GM23338 (cell line): ENCODE data around the gene ARID3B. TPM values are rescaled to one million over a fixed set of nuclear protein-coding genes. Genes with fewer than 3 reads are reported as not detected.

Source experiments
- ATAC-seq: fragments of 200-7000 bp; cut with Tn5 transposase; 3 replicates; pipeline ENCODE4 v1.9.1; 2020
- DNase-seq: peaks from one replicate; pipeline ENCODE4 v3.0.0-alpha.2; 2015; ENCODE audit warnings: low spot score
- H2AFZ ChIP-seq: fragments of 200-600 bp; sonication (generic); 2 replicates; pipeline ENCODE4 v1.8.0; 2016; ENCODE audit warnings: antibody characterized with exemption, mild to moderate bottlenecking, moderate library complexity
- H3F3A ChIP-seq: fragments of 200-600 bp; sonication (generic); replicated peaks from 2 replicates; pipeline ENCODE4 v1.8.0; 2017; ENCODE audit warnings: antibody characterized with exemption, mixed run types, low read depth
- H3K27ac ChIP-seq: fragments of 200-600 bp; sonication (generic); 2 replicates; pipeline ENCODE4 v1.6.1; 2016; ENCODE audit warnings: low read depth
- H3K27me3 ChIP-seq: fragments of 200-600 bp; sonication (generic); 2 replicates; pipeline ENCODE4 v1.8.0; 2016; ENCODE audit warnings: mild to moderate bottlenecking, mixed run types, moderate library complexity; ENCODE audit not compliant: insufficient read depth
- H3K36me3 ChIP-seq: fragments of 200-600 bp; sonication (generic); 2 replicates; pipeline ENCODE4 v1.8.0; 2016; ENCODE audit warnings: mild to moderate bottlenecking; ENCODE audit not compliant: insufficient read depth
- H3K4me1 ChIP-seq: fragments of 200-600 bp; sonication (generic); 2 replicates; pipeline ENCODE4 v1.8.0; 2016; ENCODE audit warnings: mild to moderate bottlenecking, moderate library complexity; ENCODE audit not compliant: insufficient read depth
- H3K4me2 ChIP-seq: fragments of 200-600 bp; sonication (generic); 2 replicates; pipeline ENCODE4 v1.7.1; 2017; ENCODE audit warnings: mixed run types
- H3K4me3 ChIP-seq: fragments of 200-600 bp; sonication (generic); 2 replicates; pipeline ENCODE4 v1.6.1; 2016; ENCODE audit warnings: mixed run types
- H3K79me2 ChIP-seq: fragments of 200-600 bp; sonication (generic); replicated peaks from 2 replicates; pipeline ENCODE4 v1.8.0; 2017; ENCODE audit warnings: mild to moderate bottlenecking; ENCODE audit not compliant: insufficient read depth
- H3K9me2 ChIP-seq: fragments of 200-600 bp; sonication (generic); 2 replicates; pipeline ENCODE4 v1.8.0; 2017; ENCODE audit not compliant: insufficient read depth
- H4K20me1 ChIP-seq: fragments of 200-600 bp; sonication (generic); replicated peaks from 2 replicates; pipeline ENCODE4 v1.8.0; 2017; ENCODE audit warnings: mild to moderate bottlenecking; ENCODE audit not compliant: insufficient read depth
- H3K27ac Mint-ChIP-seq: 2 replicates; pipeline ENCODE4 v1.8.0; 2020; ENCODE audit warnings: inconsistent platforms, mild to moderate bottlenecking, moderate library complexity, mixed read lengths
- H3K27me3 Mint-ChIP-seq: 3 replicates; pipeline ENCODE4 v1.8.0; 2022; ENCODE audit warnings: low read depth, mild to moderate bottlenecking, moderate library complexity, mixed read lengths, inconsistent platforms; ENCODE audit not compliant: insufficient read depth, poor library complexity
- H3K36me3 Mint-ChIP-seq: 3 replicates; pipeline ENCODE4 v1.8.0; 2021; ENCODE audit warnings: low read depth, mild to moderate bottlenecking, inconsistent platforms, moderate library complexity, mixed read lengths
- H3K4me1 Mint-ChIP-seq: 3 replicates; pipeline ENCODE4 v1.8.0; 2020; ENCODE audit warnings: mild to moderate bottlenecking, inconsistent platforms, mixed read lengths
- H3K4me3 Mint-ChIP-seq: 3 replicates; pipeline ENCODE4 v1.8.0; 2021; ENCODE audit warnings: moderate library complexity, mild to moderate bottlenecking, inconsistent platforms, mixed read lengths
- H3K9me3 Mint-ChIP-seq: 3 replicates; pipeline ENCODE4 v1.8.0; 2020; ENCODE audit warnings: moderate library complexity, mild to moderate bottlenecking, inconsistent platforms, mixed read lengths
- CREB1 ChIP-seq: fragments of 250-450 bp; sonication (Bioruptor Pico); IDR thresholded peaks from 2 replicates; pipeline ENCODE4 v1.5.0; 2020; ENCODE audit warnings: low read depth, mild to moderate bottlenecking, moderate library complexity
- ETS1 ChIP-seq: IDR thresholded peaks from 2 replicates; pipeline ENCODE4 v1.6.1; 2016; ENCODE audit warnings: antibody characterized with exemption
- JUNB ChIP-seq: IDR thresholded peaks from one replicate; pipeline ENCODE4 v1.6.1; 2016; ENCODE audit warnings: antibody characterized with exemption; ENCODE audit not compliant: unreplicated experiment
- STAT1 ChIP-seq: IDR thresholded peaks from one replicate; pipeline ENCODE4 v1.6.1; 2016; ENCODE audit warnings: antibody characterized with exemption; ENCODE audit not compliant: unreplicated experiment
- ZNF331 ChIP-seq: fragments of 250-450 bp; sonication (Bioruptor Pico); IDR thresholded peaks from 2 replicates; pipeline ENCODE4 v1.5.0; 2020; ENCODE audit warnings: low read depth, mild to moderate bottlenecking, moderate library complexity
- ZNF462 ChIP-seq: fragments of 250-450 bp; sonication (Bioruptor Pico); IDR thresholded peaks from 2 replicates; pipeline ENCODE4 v1.5.0; 2020; ENCODE audit warnings: mild to moderate bottlenecking, moderate library complexity
- polyA plus RNA-seq: library from polyadenylated mRNA; unstranded; fragments of >200 nt; fragmentation: Nextera tagmentation; extraction: Ambion mirVana; gene quantifications from 2 replicates; pipeline ENCODE4 v1.2.1, GENCODE V29; 2016
- total RNA-seq: library from RNA; depleted of rRNA; stranded (reverse); fragments of >200 nt; shearing (Covaris generic); gene quantifications from 2 replicates; pipeline ENCODE4 v1.2.3, GENCODE V29; 2014

The ARID3B gene
- total and polyA plus RNA-seq, 2 experiments from 2014 or later = 65.5 to 147 TPM

GRCh38 chr15:74517096-74517495, 23.9 kb upstream of the ARID3B start:
- no peak overlapping the region for H2AFZ ChIP-seq
- ATAC-seq = no peak
- DNase-seq = no peak
- H3K9me2 ChIP-seq = no peaks in the 10 kb centered on the region
- no peaks in the 10 kb centered on the region for H3K4me1 ChIP-seq
- no peaks in the 10 kb centered on the region for H3F3A ChIP-seq
- Mint-ChIP-seq H3K36me3 (no peaks in the 10 kb centered on the region), H3K9me3 (no peaks in the 10 kb centered on the region), H3K4me3 (no peak overlapping the region), H3K27me3 (peaks cover 3% of the 10 kb centered on the region), H3K27ac (no peak overlapping the region), H3K4me1 (no peaks in the 10 kb centered on the region)
- no peaks in the 10 kb centered on the region for H4K20me1 ChIP-seq
- no peak overlapping the region for H3K27ac ChIP-seq
- no peaks in the 10 kb centered on the region for H3K27me3 ChIP-seq
- TF ChIP-seq ZNF462 (CRISPR knock-in tag) (no peak), ETS1 (no peak), STAT1 (no peak), ZNF331 (no peak)
- H3K4me2 ChIP-seq = no peak overlapping the region
- no peaks in the 10 kb centered on the region for H3K36me3 ChIP-seq
- no peak overlapping the region for H3K4me3 ChIP-seq
- no peaks in the 10 kb centered on the region for H3K79me2 ChIP-seq

- Histone ChIP-seq H3K4me2 (no peak overlapping the region), H3K36me3 (no peaks in the 10 kb centered on the region), H3K27me3 (no peaks in the 10 kb centered on the region), H3K4me1 (no peaks in the 10 kb centered on the region), H3K27ac (no peak overlapping the region), H2AFZ (no peak overlapping the region), H3K9me2 (no peaks in the 10 kb centered on the region), H3K79me2 (no peaks in the 10 kb centered on the region), H3F3A (no peaks in the 10 kb centered on the region), H4K20me1 (no peaks in the 10 kb centered on the region), H3K4me3 (no peak overlapping the region)
- Mint-ChIP-seq H3K9me3 (no peaks in the 10 kb centered on the region), H3K36me3 (no peaks in the 10 kb centered on the region), H3K27ac (no peak overlapping the region), H3K4me1 (no peaks in the 10 kb centered on the region), H3K27me3 (peaks cover 3% of the 10 kb centered on the region), H3K4me3 (no peak overlapping the region)
- DNase-seq (no peak), ATAC-seq (no peak)
- TF ChIP-seq ETS1 (no peak), JUNB (no peak), STAT1 (no peak), CREB1 (CRISPR knock-in tag) (no peak)
Measured at GRCh38 chr15:74519311-74519710, 21.7 kb upstream of the ARID3B start.
